Gastrocnemius medialis (tissue), 4 donors: ENCODE data around the gene CDSN. TPM values are rescaled to one million over a fixed set of nuclear protein-coding genes. Genes with fewer than 3 reads are reported as not detected.

Source experiments
- ATAC-seq, 2 donors: fragments of 150-250 bp; one replicate each; pipeline ENCODE4 v1.9.1; 2016
- DNase-seq, 2 donors: peaks; one replicate each; pipeline ENCODE4 v3.0.0-alpha.2; 2019
- H3K27ac ChIP-seq, 4 donors: fragments of 200-600 bp; sonication (generic); 1 replicate in 1 of 4; 2 replicates in 3 of 4; pipeline ENCODE4 v1.5.1; 2016 to 2018; ENCODE audit warnings: mild to moderate bottlenecking in 2 of 4, moderate library complexity in 1 of 4
- H3K27me3 ChIP-seq, 3 donors: fragments of 200-600 bp; sonication (generic) in 2 of 3; 1 replicate in 1 of 3; 2 replicates in 2 of 3; pipeline versions ENCODE4 v1.5.1 to v1.6.0; 2016 to 2019; ENCODE audit warnings: mild to moderate bottlenecking in 1 of 3, moderate library complexity in 1 of 3
- H3K36me3 ChIP-seq, 2 donors: fragments of 200-600 bp; sonication (generic) in 1 of 2; one replicate each; pipeline ENCODE4 v1.5.1; 2017 to 2018
- H3K4me1 ChIP-seq, 2 donors: fragments of 200-600 bp; sonication (generic) in 1 of 2; one replicate each; pipeline ENCODE4 v1.5.1; 2016 to 2017; ENCODE audit warnings: mild to moderate bottlenecking in 2 of 2
- H3K4me3 ChIP-seq, 4 donors: fragments of 200-600 bp; sonication (generic) in 3 of 4; 1 replicate in 1 of 4; 2 replicates in 3 of 4; pipeline ENCODE4 v1.5.1; 2016 to 2019; ENCODE audit warnings: mild to moderate bottlenecking in 2 of 4
- H3K9me3 ChIP-seq, 3 donors: fragments of 200-600 bp; sonication (generic) in 2 of 3; 1 replicate in 1 of 3; 2 replicates in 2 of 3; pipeline ENCODE4 v1.5.1; 2016 to 2019
- CTCF ChIP-seq, 5 experiments: fragments of 450-650 bp in 3 of 5; fragments of 200-600 bp in 2 of 5; sonication (generic) in 2 of 5; IDR thresholded peaks in 4 of 5; conservative IDR thresholded peaks in 1 of 5; 1 replicate in 4 of 5; 2 replicates in 1 of 5; pipeline ENCODE4 v1.5.1; 2016 to 2019; ENCODE audit warnings: antibody characterized with exemption in 5 of 5, mild to moderate bottlenecking in 3 of 5, moderate library complexity in 3 of 5
- POLR2A ChIP-seq, 2 donors: fragments of 450-650 bp; IDR thresholded peaks; one replicate each; pipeline ENCODE4 v1.6.1; 2017; ENCODE audit warnings: antibody characterized with exemption in 2 of 2, mild to moderate bottlenecking in 2 of 2, moderate library complexity in 2 of 2
- in situ Hi-C, 4 donors: fragments of 200-750 bp; cut with MboI; loops; one replicate each; pipeline versions ENCODE4 v1.15.0 to v1.8.0; 2017; ENCODE audit warnings: low sequenced_read_pairs in 4 of 4
- intact Hi-C: fragments of 100-400 bp; cut with DNase I; formaldehyde crosslinking; loops from one replicate; pipeline ENCODE4 v1.15.1; 2023; ENCODE audit warnings: low total_unique reads
- total RNA-seq, 4 donors: library from RNA; depleted of rRNA; stranded (reverse); fragments of >200 nt; gene quantifications; one replicate each; pipeline versions ENCODE4 v1.1.0 to v1.2.3, GENCODE V29; 2016

Gene CDSN
- total RNA-seq, 4 donors from 2014 or later: not detected

- intact Hi-C loops: no loop called here
- in situ Hi-C loops: no loop called here
- TF ChIP-seq CTCF (IDR thresholded peaks at IDR 0.05 in 4 of 5, conservative IDR thresholded peaks at IDR 0.05 in 1 of 5): no peak
- no peak for TF ChIP-seq POLR2A (IDR thresholded peaks at IDR 0.05)
- H3K9me3 ChIP-seq: no peaks in the 10 kb centered on the region
- H3K4me3 ChIP-seq: no peak overlapping the region
- H3K27me3 ChIP-seq: no peaks in the 10 kb centered on the region
- H3K36me3 ChIP-seq: peaks cover 0 to 34% of the 10 kb centered on the region in 2 donors
- no peak for DNase-seq
- H3K4me1 ChIP-seq: peaks cover 10 to 21% of the 10 kb centered on the region in 2 donors
- ATAC-seq: no peak
- H3K27ac ChIP-seq: no peak overlapping the region
These were observed 32.5 kb upstream of the CDSN start for GRCh38 chr6:31152781-31153180.

GRCh38 chr6:31149827-31150447 is 29.7 kb upstream of the CDSN start:
- no peak for TF ChIP-seq CTCF (IDR thresholded peaks at IDR 0.05 in 4 of 5, conservative IDR thresholded peaks at IDR 0.05 in 1 of 5)
- TF ChIP-seq POLR2A (IDR thresholded peaks at IDR 0.05): no peak
- Histone ChIP-seq H3K27ac (no peak overlapping the region), H3K9me3 (no peaks in the 10 kb centered on the region), H3K4me3 (no peak overlapping the region), H3K4me1 (no peaks in the 10 kb centered on the region), H3K27me3 (no peaks in the 10 kb centered on the region), H3K36me3 (peaks cover 0 to 38% of the 10 kb centered on the region in 2 donors)
- intact Hi-C loops (no loop called here), in situ Hi-C loops (no loop called here)
- ATAC-seq (peak in 1 of 2 donors; percentile 33), DNase-seq (no peak)

GRCh38 chr6:31145386-31145785 is 25.1 kb upstream of the CDSN start:
- in situ Hi-C loops: no loop called here
- no peak for ATAC-seq

GRCh38 chr6:31144970-31145340 is 24.7 kb upstream of the CDSN start:
- in situ Hi-C loops (no loop called here), intact Hi-C loops (no loop called here)
- H3K36me3 ChIP-seq: peaks cover 0 to 24% of the 10 kb centered on the region in 2 donors
- DNase-seq (no peak), ATAC-seq (no peak)
- TF ChIP-seq CTCF (IDR thresholded peaks at IDR 0.05 in 4 of 5, conservative IDR thresholded peaks at IDR 0.05 in 1 of 5) (no peak), POLR2A (IDR thresholded peaks at IDR 0.05) (no peak)
- no peaks in the 10 kb centered on the region for H3K27me3 ChIP-seq
- H3K4me3 ChIP-seq: no peak overlapping the region
- no peaks in the 10 kb centered on the region for H3K9me3 ChIP-seq
- H3K4me1 ChIP-seq: no peaks in the 10 kb centered on the region
- H3K27ac ChIP-seq: no peak overlapping the region

More at GRCh38 chr6:31145386-31145785, 25.1 kb upstream of the CDSN start:
- intact Hi-C loops: no loop called here
- H3K27me3 ChIP-seq: no peaks in the 10 kb centered on the region
- TF ChIP-seq CTCF (IDR thresholded peaks at IDR 0.05 in 4 of 5, conservative IDR thresholded peaks at IDR 0.05 in 1 of 5): no peak
- TF ChIP-seq POLR2A (IDR thresholded peaks at IDR 0.05): no peak
- H3K4me1 ChIP-seq: no peaks in the 10 kb centered on the region
- no peak overlapping the region for H3K4me3 ChIP-seq
- peaks cover 0 to 28% of the 10 kb centered on the region in 2 donors for H3K36me3 ChIP-seq
- no peak for DNase-seq
- H3K9me3 ChIP-seq: no peaks in the 10 kb centered on the region
- no peak overlapping the region for H3K27ac ChIP-seq
